Esophagus muscularis mucosa (tissue), 3 donors: ENCODE results near the gene DGUOK.

Experiments used
- EP300 ChIP-seq: sonication (generic); formaldehyde crosslinking; IDR thresholded peaks from one replicate; pipeline ENCODE4 v1.6.1; 2017; ENCODE audit warnings: antibody characterized with exemption
- TF ChIP-seq, protein P1 (sequence below), 3 experiments: fragments of 200-600 bp in 2 of 3; fragments of 450-650 bp in 1 of 3; sonication (generic) in 2 of 3; IDR thresholded peaks; one replicate each; pipeline ENCODE4 v1.5.1; 2017 to 2019; ENCODE audit warnings: antibody characterized with exemption in 3 of 3, mild to moderate bottlenecking in 2 of 3, moderate library complexity in 1 of 3

DNA sequence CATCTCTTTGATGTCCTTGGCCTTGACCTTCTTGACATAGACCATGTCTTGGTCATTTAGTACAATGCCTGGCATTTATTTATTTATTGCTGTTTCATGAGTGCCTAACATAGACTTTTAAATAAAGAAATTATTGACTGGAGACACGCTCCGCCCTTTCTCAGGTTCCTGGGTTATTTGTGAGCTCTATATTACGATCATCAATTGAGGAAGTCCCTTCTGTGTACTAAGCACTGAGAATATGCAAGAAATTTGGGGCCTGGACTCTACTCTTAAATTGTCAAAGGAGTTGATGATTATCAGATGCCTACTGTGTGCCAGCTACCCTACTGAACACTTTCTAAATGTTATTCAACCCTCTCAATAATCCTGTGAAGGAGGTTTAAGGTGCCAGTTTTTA is 38.4 kb downstream of the DGUOK start:
- TF ChIP-seq EP300, result no peak
- TF ChIP-seq, protein P1, sequence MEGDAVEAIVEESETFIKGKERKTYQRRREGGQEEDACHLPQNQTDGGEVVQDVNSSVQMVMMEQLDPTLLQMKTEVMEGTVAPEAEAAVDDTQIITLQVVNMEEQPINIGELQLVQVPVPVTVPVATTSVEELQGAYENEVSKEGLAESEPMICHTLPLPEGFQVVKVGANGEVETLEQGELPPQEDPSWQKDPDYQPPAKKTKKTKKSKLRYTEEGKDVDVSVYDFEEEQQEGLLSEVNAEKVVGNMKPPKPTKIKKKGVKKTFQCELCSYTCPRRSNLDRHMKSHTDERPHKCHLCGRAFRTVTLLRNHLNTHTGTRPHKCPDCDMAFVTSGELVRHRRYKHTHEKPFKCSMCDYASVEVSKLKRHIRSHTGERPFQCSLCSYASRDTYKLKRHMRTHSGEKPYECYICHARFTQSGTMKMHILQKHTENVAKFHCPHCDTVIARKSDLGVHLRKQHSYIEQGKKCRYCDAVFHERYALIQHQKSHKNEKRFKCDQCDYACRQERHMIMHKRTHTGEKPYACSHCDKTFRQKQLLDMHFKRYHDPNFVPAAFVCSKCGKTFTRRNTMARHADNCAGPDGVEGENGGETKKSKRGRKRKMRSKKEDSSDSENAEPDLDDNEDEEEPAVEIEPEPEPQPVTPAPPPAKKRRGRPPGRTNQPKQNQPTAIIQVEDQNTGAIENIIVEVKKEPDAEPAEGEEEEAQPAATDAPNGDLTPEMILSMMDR (IDR thresholded peaks at IDR 0.05), result no peak
